Esophagus muscularis mucosa (tissue), 4 donors: ENCODE measurements around the gene CCDC6.

Source experiments
- EP300 ChIP-seq: sonication (generic); formaldehyde crosslinking; IDR thresholded peaks from one replicate; pipeline ENCODE4 v1.6.1; 2017; ENCODE audit warnings: antibody characterized with exemption
- POLR2A ChIP-seq: fragments of 450-650 bp; IDR thresholded peaks from one replicate; pipeline ENCODE4 v1.6.1; 2017; ENCODE audit warnings: antibody characterized with exemption, moderate library complexity, mild to moderate bottlenecking, low read depth
- TF ChIP-seq, protein P1 (sequence below), 3 experiments: fragments of 200-600 bp in 2 of 3; fragments of 450-650 bp in 1 of 3; sonication (generic) in 2 of 3; IDR thresholded peaks; one replicate each; pipeline ENCODE4 v1.5.1; 2017 to 2019; ENCODE audit warnings: antibody characterized with exemption in 3 of 3, mild to moderate bottlenecking in 2 of 3, moderate library complexity in 1 of 3

DNA sequence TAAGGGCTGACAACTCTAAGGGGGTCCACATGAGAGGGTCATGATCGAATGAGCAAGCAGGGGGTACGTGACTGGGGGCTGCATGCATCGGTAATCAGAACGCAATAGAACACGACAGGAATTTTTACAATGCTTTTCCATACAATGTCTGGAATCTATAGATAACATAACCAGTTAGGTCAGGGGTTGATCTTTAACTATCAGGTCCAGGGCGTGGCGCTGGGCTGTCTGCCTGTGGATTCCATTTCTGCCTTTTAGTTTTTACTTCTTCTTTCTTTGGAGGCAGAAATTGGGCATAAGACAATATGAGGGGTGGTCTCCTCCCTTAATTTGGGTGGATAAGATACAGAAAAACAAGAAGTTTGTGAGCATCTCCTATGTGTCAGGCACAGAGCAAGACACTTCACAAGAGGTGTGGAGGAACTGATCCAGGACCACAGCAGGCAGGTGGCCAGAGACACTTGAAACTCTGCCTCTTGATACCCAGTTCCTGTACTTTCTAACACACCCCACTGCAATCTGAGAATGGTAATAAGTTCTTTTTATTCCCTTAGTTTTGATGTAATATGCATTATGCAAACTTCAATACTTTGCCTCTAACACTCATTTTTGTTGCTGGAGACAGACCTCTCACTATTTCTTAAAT lies 135.1 kb downstream of the CCDC6 start:
- TF ChIP-seq, protein P1, sequence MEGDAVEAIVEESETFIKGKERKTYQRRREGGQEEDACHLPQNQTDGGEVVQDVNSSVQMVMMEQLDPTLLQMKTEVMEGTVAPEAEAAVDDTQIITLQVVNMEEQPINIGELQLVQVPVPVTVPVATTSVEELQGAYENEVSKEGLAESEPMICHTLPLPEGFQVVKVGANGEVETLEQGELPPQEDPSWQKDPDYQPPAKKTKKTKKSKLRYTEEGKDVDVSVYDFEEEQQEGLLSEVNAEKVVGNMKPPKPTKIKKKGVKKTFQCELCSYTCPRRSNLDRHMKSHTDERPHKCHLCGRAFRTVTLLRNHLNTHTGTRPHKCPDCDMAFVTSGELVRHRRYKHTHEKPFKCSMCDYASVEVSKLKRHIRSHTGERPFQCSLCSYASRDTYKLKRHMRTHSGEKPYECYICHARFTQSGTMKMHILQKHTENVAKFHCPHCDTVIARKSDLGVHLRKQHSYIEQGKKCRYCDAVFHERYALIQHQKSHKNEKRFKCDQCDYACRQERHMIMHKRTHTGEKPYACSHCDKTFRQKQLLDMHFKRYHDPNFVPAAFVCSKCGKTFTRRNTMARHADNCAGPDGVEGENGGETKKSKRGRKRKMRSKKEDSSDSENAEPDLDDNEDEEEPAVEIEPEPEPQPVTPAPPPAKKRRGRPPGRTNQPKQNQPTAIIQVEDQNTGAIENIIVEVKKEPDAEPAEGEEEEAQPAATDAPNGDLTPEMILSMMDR (IDR thresholded peaks at IDR 0.05), result no peak
- TF ChIP-seq EP300, result no peak
- TF ChIP-seq POLR2A, result no peak
